ENCODE data around the gene MESP1. TPM values are rescaled to one million over a fixed set of nuclear protein-coding genes. Genes with fewer than 3 reads are reported as not detected.
A peak's percentile ranks its signal among the peaks of the same experiment; 100 is the strongest.

The MESP1 gene
- total and polyA plus RNA-seq, 2 of the 8 experiments (the other 6 are each of a cell fraction or from before 2014, with no cell fraction given): 0.15 to 0.23 TPM

- Histone ChIP-seq H3K4me1 (replicated peaks in 1 of 4; ENCODE audit: control insufficient read depth in 3 of 4, insufficient read depth in 4 of 4, low read length in 3 of 4) (peaks cover 0 to 5% (median 2%) of the 10 kb centered on the region in 4 experiments; a peak in 3 of 7 replicates), H2BK120ac (replicated peaks; ENCODE audit: low read depth, low read length) (no peak overlapping the region), H4K8ac (ENCODE audit: extremely low read depth, insufficient read depth, low read length) (peak overlapping the region; percentile 95), H2BK15ac (ENCODE audit: low read length) (no peak overlapping the region), H3K27ac (ENCODE audit: low read depth, low read length) (no peak overlapping the region), H3K9me3 (ENCODE audit: insufficient read depth in 2 of 2, low read depth in 1 of 2, low read length in 1 of 2) (no peaks in the 10 kb centered on the region), H4K5ac (ENCODE audit: insufficient read length, low read depth, low read length) (no peak overlapping the region), H3K14ac (ENCODE audit: insufficient read length) (no peak overlapping the region), H2BK20ac (ENCODE audit: low read length) (no peak overlapping the region), H2AFZ (ENCODE audit: low read length) (peak overlapping the region; percentile 22; the same call in 1 of the 2 replicates), H3K79me1 (ENCODE audit: low read depth, low read length) (no peaks in the 10 kb centered on the region), H3K36me3 (ENCODE audit: control insufficient read depth in 2 of 4, insufficient read depth in 4 of 4, low read length in 3 of 4) (no peaks in the 10 kb centered on the region), H3K27me3 (replicated peaks in 1 of 4; ENCODE audit: control insufficient read depth in 3 of 4, extremely low read depth in 1 of 4, insufficient read depth in 3 of 4, low read length in 3 of 4) (peaks cover 13 to 31% (median 27%) of the 10 kb centered on the region in 4 experiments), H3K56ac (replicated peaks; ENCODE audit: insufficient read length, low read depth, low read length) (no peak overlapping the region), H3K4me2 (ENCODE audit: insufficient read depth in 1 of 2, low read depth in 2 of 2, low read length in 2 of 2) (peak overlapping the region; percentile 34 to 75; a peak in 3 of 4 replicates), H2AK5ac (ENCODE audit: low read depth, low read length) (no peak overlapping the region), H2BK5ac (ENCODE audit: low read depth, low read length) (no peak overlapping the region), H3K18ac (ENCODE audit: extremely low read depth, low read length) (no peak overlapping the region), H3K23ac (ENCODE audit: insufficient read length) (no peak overlapping the region), H3K9ac (replicated peaks in 1 of 4; ENCODE audit: extremely low read depth in 1 of 4, low read depth in 3 of 4, low read length in 3 of 4) (no peak overlapping the region), H3K4me3 (ENCODE audit: extremely low read depth in 1 of 4, insufficient read depth in 2 of 4, low read depth in 3 of 4, low read length in 4 of 4) (peak overlapping the region; percentile 3 to 56 (median 30); a peak in 7 of 8 replicates), H4K91ac (replicated peaks; ENCODE audit: insufficient read length, low read length) (no peak overlapping the region), H2BK12ac (ENCODE audit: low read depth, low read length) (no peak overlapping the region), H4K20me1 (replicated peaks in 1 of 2; ENCODE audit: control insufficient read depth in 1 of 2, insufficient read depth in 2 of 2, low read length in 2 of 2) (no peaks in the 10 kb centered on the region), H3K23me2 (ENCODE audit: low read depth, low read length) (no peaks in the 10 kb centered on the region; the same call in 1 of the 2 replicates), H3K79me2 (ENCODE audit: control insufficient read depth in 1 of 2, insufficient read depth in 2 of 2, low read length in 2 of 2) (no peaks in the 10 kb centered on the region), H3K4ac (replicated peaks; ENCODE audit: insufficient read length, low read depth, low read length) (no peak overlapping the region)
- ChIA-PET POLR2A (ENCODE audit: partially characterized antibody) (interaction anchor here (1.4 to 2.5 kb wide), 3 partner anchors 16 to 50 kb away, joined by 3 to 7 read pairs (median 3); no protein-coding TSS in a partner anchor), CTCF (ENCODE audit: partially characterized antibody) (interaction anchor here (0.8 to 5.1 kb wide), 8 partner anchors 9 to 111 kb away, joined by 3 to 32 read pairs (median 4); no protein-coding TSS in a partner anchor)
- DNase-seq (ENCODE audit: low read depth in 1 of 2, low spot score in 2 of 2) (no peak), FAIRE-seq (no peak)
- no peak for TF ChIP-seq POLR2AphosphoS5 (IDR thresholded peaks at IDR 0.05; ENCODE audit: low read depth, low read length)
- 60% methylated on average over 25 of the region's 25 CpGs; no CpG with 5 or more reads in 1 of the 2 experiments for WGBS, 2 experiments (ENCODE audit: extremely low coverage in 1 of 2, insufficient coverage in 1 of 2, insufficient read length in 1 of 2, insufficient replicate concordance in 2 of 2, low coverage in 1 of 2, low lambda C conversion rate in 2 of 2, missing lambda C conversion rate in 1 of 2)
These were observed 26.2 kb upstream of the MESP1 start for GRCh38 chr15:89777073-89777751.
